Measurements from ENCODE around the gene HDHD5.

- TF ChIP-seq CTCF (IDR thresholded peaks at IDR 0.05 in 2 of 3, conservative IDR thresholded peaks at IDR 0.05 in 1 of 3; ENCODE audit: control insufficient read depth in 2 of 3, extremely low read depth in 1 of 3, insufficient read depth in 1 of 3, low read depth in 3 of 3, low read length in 3 of 3) (no peak), POLR2A (IDR thresholded peaks at IDR 0.05; ENCODE audit: low read depth, low read length) (no peak), POLR2AphosphoS5 (IDR thresholded peaks at IDR 0.05; ENCODE audit: low read length) (no peak), EZH2 (IDR thresholded peaks at IDR 0.05; ENCODE audit: borderline replicate concordance, control insufficient read depth, low read depth, low read length) (no peak), ZBTB11 (CRISPR knock-in tag; IDR thresholded peaks at IDR 0.05) (no peak), SIX5 (IDR thresholded peaks at IDR 0.05; ENCODE audit: low read depth, low read length, severe bottlenecking) (no peak)
Measured at GRCh38 chr22:17115945-17116565, 43.0 kb downstream of the HDHD5 start.
